ENCODE data around the gene TBC1D30.

The TBC1D30 gene

GRCh38 chr12:64858882-64859605 lies 34.6 kb downstream of the TBC1D30 start:
- no peak for DNase-seq

GRCh38 chr12:64860446-64860998 lies 36.1 kb downstream of the TBC1D30 start:
- no peak for DNase-seq

- DNase-seq = no peak
These were observed 39.9 kb downstream of the TBC1D30 start for GRCh38 chr12:64864319-64864718.

- no peak for DNase-seq
These were observed 50.7 kb downstream of the TBC1D30 start for GRCh38 chr12:64875186-64875585.

- no peak for DNase-seq
These were observed 52.1 kb downstream of the TBC1D30 start for GRCh38 chr12:64876388-64877071.

- DNase-seq = no peak
These were observed 53.0 kb downstream of the TBC1D30 start for GRCh38 chr12:64877363-64878004.

- no peak for DNase-seq
These were observed 58.2 kb downstream of the TBC1D30 start for GRCh38 chr12:64882687-64883086.

GRCh38 chr12:64883264-64884163 lies 59.1 kb downstream of the TBC1D30 start:
- DNase-seq = no peak

- no peak for DNase-seq
These were observed 59.7 kb downstream of the TBC1D30 start for GRCh38 chr12:64884164-64884542.

GRCh38 chr12:64884728-64885127 lies 60.3 kb downstream of the TBC1D30 start:
- DNase-seq = no peak

GRCh38 chr12:64889434-64890216 lies 65.2 kb downstream of the TBC1D30 start:
- no peak for DNase-seq

GRCh38 chr12:64890873-64891468 lies 66.5 kb downstream of the TBC1D30 start:
- peak in 2 of 56 donors; percentile 7 to 61 for DNase-seq

GRCh38 chr12:64891629-64892028 lies 67.2 kb downstream of the TBC1D30 start:
- no peak for DNase-seq

- DNase-seq = no peak
These were observed 68.1 kb downstream of the TBC1D30 start for GRCh38 chr12:64892561-64892960.

GRCh38 chr12:64893961-64894360 lies 69.5 kb downstream of the TBC1D30 start:
- no peak for DNase-seq

GRCh38 chr12:64894827-64895475 lies 70.5 kb downstream of the TBC1D30 start:
- DNase-seq = no peak

GRCh38 chr12:64895526-64895925 lies 71.1 kb downstream of the TBC1D30 start:
- DNase-seq = no peak

- peak in 1 of 56 donors; percentile 6 for DNase-seq
These were observed 76.1 kb downstream of the TBC1D30 start for GRCh38 chr12:64900540-64900939.

GRCh38 chr12:64903479-64904152 lies 79.2 kb downstream of the TBC1D30 start:
- DNase-seq = no peak
